Adrenal gland (tissue), 12 donors: ENCODE results near the gene TMEM8B. TPM values are rescaled to one million over a fixed set of nuclear protein-coding genes. Genes with fewer than 3 reads are reported as not detected.

ENCODE experiments used
- DNase-seq, 7 donors: peaks; one replicate each; pipeline ENCODE4 v3.0.0-alpha.2; 2019 to 2020
- H3K27ac ChIP-seq, 5 donors: fragments of 200-600 bp; sonication (generic) in 4 of 5; 1 replicate in 3 of 5; 2 replicates in 2 of 5; pipeline versions ENCODE4 v1.5.1 to v1.8.0; 2016 to 2020; ENCODE audit warnings: mild to moderate bottlenecking in 1 of 5
- H3K27me3 ChIP-seq: fragments of 200-600 bp; 2 replicates; pipeline ENCODE4 v1.8.0; 2021
- H3K36me3 ChIP-seq, 2 donors: fragments of 200-600 bp; replicated peaks in 1 of 2; 1 replicate in 1 of 2; 2 replicates in 1 of 2; pipeline versions ENCODE4 v1.5.1 to v1.8.0; 2018 to 2022
- H3K4me1 ChIP-seq, 2 donors: fragments of 200-600 bp; replicated peaks in 1 of 2; 1 replicate in 1 of 2; 2 replicates in 1 of 2; pipeline versions ENCODE4 v1.5.1 to v1.8.0; 2018 to 2021
- H3K4me3 ChIP-seq, 4 donors: fragments of 200-600 bp; sonication (generic) in 3 of 4; one replicate each; pipeline ENCODE4 v1.5.1; 2016 to 2018
- H3K9me3 ChIP-seq, 3 donors: fragments of 200-600 bp; sonication (generic) in 1 of 3; replicated peaks in 1 of 3; 1 replicate in 2 of 3; 2 replicates in 1 of 3; pipeline versions ENCODE4 v1.5.1 to v1.8.0; 2016 to 2021
- POLR2A ChIP-seq, 2 donors: fragments of 450-650 bp; IDR thresholded peaks; one replicate each; pipeline ENCODE4 v1.6.1; 2017; ENCODE audit warnings: antibody characterized with exemption in 2 of 2, mild to moderate bottlenecking in 2 of 2, moderate library complexity in 1 of 2
- WGBS, 4 donors: extraction: QIAGEN DNeasy Blood & Tissue Kit in 2 of 4; methylation state at CpG; one replicate each; pipeline versions ENCODE4 v1.1.5 to v1.1.7; 2013 to 2017; 5-methylcytosine and 5-hydroxymethylcytosine counted together
- intact Hi-C, 2 donors: fragments of 100-400 bp; cut with DNase I; formaldehyde crosslinking; loops; one replicate each; pipeline versions ENCODE4 v1.14.1 to v1.15.0; 2022 to 2023
- polyA plus RNA-seq, 3 donors: library from polyadenylated mRNA; stranded (reverse); fragments of 200-250 nt in 2 of 3; fragments of 350-450 nt in 1 of 3; fragmentation: Illumina TruSeq in 1 of 3; extraction: RNeasy Lipid Tissue Mini Kit (QIAGEN cat#74804) in 1 of 3; gene quantifications; one replicate each; pipeline ENCODE4 v1.2.3, GENCODE V29; 2013 to 2014
- total RNA-seq, 9 donors: library from RNA; depleted of rRNA in 4 of 9; stranded (reverse); fragments of >200 nt in 4 of 9; fragments of 120-200 nt in 1 of 9; fragmentation: NEBNext Ultra II Directional in 1 of 9; extraction: Animal tissue kit (Norgen Biotek cat#: 25700) in 1 of 9; gene quantifications; one replicate each; pipeline versions ENCODE4 v1.1.0 to v1.2.4, GENCODE V29; 2013 to 2023
- TF ChIP-seq, protein P1 (sequence below), 6 experiments: fragments of 450-650 bp in 4 of 6; fragments of 200-600 bp in 2 of 6; sonication (generic) in 1 of 6; IDR thresholded peaks; 1 replicate in 5 of 6; 2 replicates in 1 of 6; pipeline versions ENCODE4 v1.5.1 to v1.8.0; 2016 to 2021; ENCODE audit warnings: antibody characterized with exemption in 6 of 6, mild to moderate bottlenecking in 2 of 6, moderate library complexity in 1 of 6
- donor health status: healthy with polysubstance abuse.
- donor health status: Bipolar disorder and iron deficiency.
- donor health status: DM: yes; HTN: yes; CAD: no.
- donor health status: DM: no; HTN: no; CAD: no.
- donor health status: DM: no; HTN: no; CAD: no.
- donor health status: DM: yes; HTN: yes; CAD: no.

Gene TMEM8B
- total and polyA plus RNA-seq, 12 donors = 5.5 to 43.6 (median 19.8) TPM

DNA sequence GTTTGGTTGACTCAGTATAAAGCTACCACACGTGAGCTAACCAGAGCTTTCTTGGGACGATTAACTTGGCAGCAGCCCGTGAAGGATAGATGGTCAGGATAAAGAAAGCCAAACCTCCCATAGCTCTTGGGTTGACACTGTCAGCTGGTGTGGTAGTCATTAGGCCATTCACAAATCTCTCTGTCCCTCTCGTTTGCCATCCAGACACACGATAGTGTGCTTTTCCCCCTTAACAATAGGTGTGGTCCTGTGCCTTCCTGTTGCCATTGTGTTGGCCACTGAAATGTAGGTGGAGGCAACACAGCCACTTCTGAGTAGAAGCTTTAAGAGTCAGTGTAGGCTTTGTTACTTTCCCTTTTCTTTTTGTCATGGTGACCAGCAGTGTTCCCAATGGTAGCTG, 29.4 kb downstream of the TMEM8B start:
- H3K27me3 ChIP-seq = no peaks in the 10 kb centered on the region
- DNase-seq = no peak
- no peaks in the 10 kb centered on the region for H3K36me3 ChIP-seq
- no peaks in the 10 kb centered on the region for H3K4me1 ChIP-seq
- no peak overlapping the region for H3K4me3 ChIP-seq
- TF ChIP-seq, protein P1, sequence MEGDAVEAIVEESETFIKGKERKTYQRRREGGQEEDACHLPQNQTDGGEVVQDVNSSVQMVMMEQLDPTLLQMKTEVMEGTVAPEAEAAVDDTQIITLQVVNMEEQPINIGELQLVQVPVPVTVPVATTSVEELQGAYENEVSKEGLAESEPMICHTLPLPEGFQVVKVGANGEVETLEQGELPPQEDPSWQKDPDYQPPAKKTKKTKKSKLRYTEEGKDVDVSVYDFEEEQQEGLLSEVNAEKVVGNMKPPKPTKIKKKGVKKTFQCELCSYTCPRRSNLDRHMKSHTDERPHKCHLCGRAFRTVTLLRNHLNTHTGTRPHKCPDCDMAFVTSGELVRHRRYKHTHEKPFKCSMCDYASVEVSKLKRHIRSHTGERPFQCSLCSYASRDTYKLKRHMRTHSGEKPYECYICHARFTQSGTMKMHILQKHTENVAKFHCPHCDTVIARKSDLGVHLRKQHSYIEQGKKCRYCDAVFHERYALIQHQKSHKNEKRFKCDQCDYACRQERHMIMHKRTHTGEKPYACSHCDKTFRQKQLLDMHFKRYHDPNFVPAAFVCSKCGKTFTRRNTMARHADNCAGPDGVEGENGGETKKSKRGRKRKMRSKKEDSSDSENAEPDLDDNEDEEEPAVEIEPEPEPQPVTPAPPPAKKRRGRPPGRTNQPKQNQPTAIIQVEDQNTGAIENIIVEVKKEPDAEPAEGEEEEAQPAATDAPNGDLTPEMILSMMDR (IDR thresholded peaks at IDR 0.05) = no peak
- no peak for TF ChIP-seq POLR2A (IDR thresholded peaks at IDR 0.05)
- 75 to 79% (median 76%) methylated on average over 5 of the region's 5 CpGs for WGBS, 4 donors
- intact Hi-C loops = no loop called here
- no peak overlapping the region for H3K27ac ChIP-seq
- no peaks in the 10 kb centered on the region for H3K9me3 ChIP-seq

DNA sequence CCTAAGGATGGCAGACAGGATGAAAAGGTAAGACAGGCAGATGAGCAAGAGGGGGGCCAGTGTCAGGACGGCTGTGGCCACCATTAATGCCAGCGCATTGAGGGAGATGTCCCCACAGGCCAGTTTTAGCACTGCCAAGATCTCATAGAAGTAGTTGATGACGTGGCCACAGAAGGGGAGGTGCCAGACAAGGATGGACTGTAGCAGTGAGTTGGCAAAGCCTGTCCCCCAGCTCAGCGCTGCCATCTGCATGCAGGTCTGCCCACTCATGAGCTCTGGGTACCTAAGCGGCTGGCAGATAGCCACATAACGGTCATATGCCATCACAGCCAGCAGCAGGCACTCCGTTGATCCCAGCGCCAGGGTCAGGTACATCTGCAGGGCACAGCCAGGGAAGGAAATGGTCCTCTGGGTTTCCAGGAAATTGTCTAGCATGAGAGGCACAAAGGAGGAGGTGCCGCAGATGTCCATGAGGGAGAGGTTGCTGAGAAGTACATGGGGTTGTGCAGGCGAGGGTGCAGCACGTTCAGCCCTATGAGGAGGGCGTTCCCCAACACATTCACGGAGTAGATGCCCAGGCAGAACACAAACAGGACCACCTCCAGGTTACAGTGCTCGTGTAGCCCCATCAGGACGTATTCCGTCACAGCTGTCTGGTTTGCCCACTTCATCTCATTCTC, 30.4 kb downstream of the TMEM8B start:
- TF ChIP-seq, protein P1 (IDR thresholded peaks at IDR 0.05) = peak in 1 of 6 experiments; percentile 3
- no peak for TF ChIP-seq POLR2A (IDR thresholded peaks at IDR 0.05)
- no peaks in the 10 kb centered on the region for H3K4me1 ChIP-seq
- H3K4me3 ChIP-seq = no peak overlapping the region
- no peak overlapping the region for H3K27ac ChIP-seq
- no peaks in the 10 kb centered on the region for H3K27me3 ChIP-seq
- H3K9me3 ChIP-seq = no peaks in the 10 kb centered on the region
- peak in 6 of 7 donors; percentile 49 to 78 (median 56) for DNase-seq
- WGBS, 4 donors = 40 to 57% (median 46%) methylated on average over 8 to 16 of the region's 16 CpGs
- no peaks in the 10 kb centered on the region for H3K36me3 ChIP-seq
- intact Hi-C loops = no loop called here

DNA sequence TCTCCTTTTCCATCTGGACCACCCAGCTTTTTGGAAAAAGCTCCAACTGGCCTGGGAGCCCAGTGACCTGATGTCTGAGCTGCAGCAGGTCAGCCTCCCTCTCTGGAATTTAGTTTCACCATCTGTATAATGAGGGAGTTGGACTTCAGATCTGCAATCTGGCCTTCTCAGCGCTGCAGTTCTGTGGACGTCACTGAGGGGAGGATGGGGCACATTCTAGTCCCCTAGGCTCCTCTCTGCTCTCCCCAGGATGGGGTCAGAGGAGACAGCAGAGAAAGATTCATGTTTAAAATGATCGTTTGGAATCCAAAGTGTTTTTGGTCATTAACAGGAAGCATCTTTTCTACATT, 30.9 kb downstream of the TMEM8B start:
- Histone ChIP-seq H3K27ac (no peak overlapping the region), H3K4me1 (no peaks in the 10 kb centered on the region), H3K27me3 (peaks cover 4% of the 10 kb centered on the region), H3K36me3 (no peaks in the 10 kb centered on the region), H3K9me3 (no peaks in the 10 kb centered on the region), H3K4me3 (no peak overlapping the region)
- intact Hi-C loops = no loop called here
- no peak for TF ChIP-seq POLR2A (IDR thresholded peaks at IDR 0.05)
- TF ChIP-seq, protein P1 (IDR thresholded peaks at IDR 0.05) = no peak
- DNase-seq = peak in 2 of 7 donors; percentile 20 to 44
- WGBS, 4 donors = 35 to 49% (median 39%) methylated on average over 3 of the region's 3 CpGs

DNA sequence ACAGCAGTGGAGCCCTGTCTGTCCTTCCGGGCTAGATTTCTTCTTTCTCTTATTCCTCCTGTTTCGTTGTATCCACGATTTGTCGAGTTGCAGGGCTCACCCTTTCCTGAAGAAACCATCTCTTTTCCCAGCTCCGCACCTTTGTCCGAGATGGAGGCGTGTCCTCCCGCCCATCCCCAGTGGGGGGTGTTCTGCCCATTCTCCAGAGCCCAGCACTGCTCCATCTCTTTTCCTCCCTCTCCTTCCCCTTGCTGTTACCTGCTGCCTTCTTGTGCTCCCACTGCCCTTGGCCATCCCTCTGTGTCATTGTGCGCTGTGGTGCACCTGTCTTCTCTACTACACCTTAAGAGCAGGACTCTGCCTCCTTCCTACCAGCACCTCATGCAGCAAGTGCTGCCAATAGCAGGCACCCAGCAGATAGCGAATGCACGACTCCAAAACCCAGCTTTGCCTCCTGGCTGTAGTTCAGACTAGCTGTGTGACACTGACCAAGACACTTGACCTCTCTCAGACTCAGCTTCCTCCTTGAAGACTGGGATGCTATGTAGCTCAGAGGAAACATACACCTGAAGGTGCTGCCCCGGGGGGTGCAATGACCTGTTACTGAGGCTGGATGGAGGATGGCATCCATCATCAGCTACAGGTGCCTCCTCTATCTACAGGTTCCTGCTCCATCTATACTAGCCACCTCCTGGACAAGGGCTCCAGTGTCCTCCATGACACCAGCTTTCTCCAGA, 32.3 kb downstream of the TMEM8B start:
- DNase-seq = peak in 2 of 7 donors; percentile 16 to 45
- TF ChIP-seq, protein P1 (IDR thresholded peaks at IDR 0.05) = no peak
- TF ChIP-seq POLR2A (IDR thresholded peaks at IDR 0.05) = no peak
- Histone ChIP-seq H3K4me1 (no peaks in the 10 kb centered on the region), H3K27me3 (peaks cover 8% of the 10 kb centered on the region), H3K36me3 (no peaks in the 10 kb centered on the region), H3K4me3 (no peak overlapping the region), H3K9me3 (no peaks in the 10 kb centered on the region), H3K27ac (no peak overlapping the region)
- WGBS, 4 donors = 61 to 70% (median 65%) methylated on average over 12 of the region's 12 CpGs
- intact Hi-C loops = no loop called here
